ENCODE data around the gene MET. TPM values are rescaled to one million over a fixed set of nuclear protein-coding genes. Genes with fewer than 3 reads are reported as not detected.
A peak's percentile ranks its signal among the peaks of the same experiment; 100 is the strongest.

Gene MET
- total and polyA plus RNA-seq, 2 of the 13 experiments (the other 11 are each of a cell fraction or from before 2014, with no cell fraction given) = 21.8 to 31.5 TPM

DNA sequence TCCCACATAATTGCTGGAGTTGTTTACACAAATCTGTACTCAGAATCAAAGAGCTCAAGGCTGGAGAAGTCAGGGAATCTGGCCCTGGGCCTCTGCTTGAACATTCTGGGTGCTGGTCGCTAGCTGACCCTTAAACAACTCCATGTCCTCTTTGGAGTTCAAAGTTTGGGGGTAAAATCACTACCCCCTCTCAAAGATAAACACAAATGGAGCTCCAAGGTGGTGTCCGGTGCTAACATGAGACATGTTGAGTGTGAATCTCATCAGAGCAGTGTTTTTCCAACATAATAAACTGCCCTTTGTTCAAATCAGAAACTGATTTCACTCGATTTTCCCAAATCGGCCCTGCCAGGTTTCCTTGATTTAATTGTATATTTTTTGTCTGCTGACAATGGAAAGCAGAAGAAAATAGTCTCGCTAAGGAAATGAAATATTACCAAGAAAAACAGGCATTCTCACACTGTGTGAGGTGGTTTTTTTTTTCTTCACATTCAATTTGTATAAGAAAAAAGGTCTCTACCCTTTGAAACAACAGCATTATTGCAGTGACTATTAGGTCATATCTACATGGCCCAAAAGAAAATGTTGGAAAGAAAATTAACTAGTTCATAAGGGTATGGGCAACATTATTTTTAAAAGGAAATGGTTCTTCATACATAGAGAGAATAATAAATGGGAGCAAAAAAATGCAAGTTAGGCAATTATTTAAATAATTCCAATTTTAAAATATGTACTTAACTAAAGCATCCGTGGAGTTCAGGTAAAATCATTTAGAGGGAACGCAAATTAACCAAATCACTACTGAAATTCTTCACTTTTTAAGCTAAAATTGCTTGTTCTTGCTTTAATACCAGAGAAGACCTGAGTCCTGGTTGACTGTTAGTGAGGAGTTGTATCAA lies 134.3 kb downstream of the MET start (continued):
- TF ChIP-seq, protein P1, sequence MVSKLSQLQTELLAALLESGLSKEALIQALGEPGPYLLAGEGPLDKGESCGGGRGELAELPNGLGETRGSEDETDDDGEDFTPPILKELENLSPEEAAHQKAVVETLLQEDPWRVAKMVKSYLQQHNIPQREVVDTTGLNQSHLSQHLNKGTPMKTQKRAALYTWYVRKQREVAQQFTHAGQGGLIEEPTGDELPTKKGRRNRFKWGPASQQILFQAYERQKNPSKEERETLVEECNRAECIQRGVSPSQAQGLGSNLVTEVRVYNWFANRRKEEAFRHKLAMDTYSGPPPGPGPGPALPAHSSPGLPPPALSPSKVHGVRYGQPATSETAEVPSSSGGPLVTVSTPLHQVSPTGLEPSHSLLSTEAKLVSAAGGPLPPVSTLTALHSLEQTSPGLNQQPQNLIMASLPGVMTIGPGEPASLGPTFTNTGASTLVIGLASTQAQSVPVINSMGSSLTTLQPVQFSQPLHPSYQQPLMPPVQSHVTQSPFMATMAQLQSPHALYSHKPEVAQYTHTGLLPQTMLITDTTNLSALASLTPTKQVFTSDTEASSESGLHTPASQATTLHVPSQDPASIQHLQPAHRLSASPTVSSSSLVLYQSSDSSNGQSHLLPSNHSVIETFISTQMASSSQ (IDR thresholded peaks at IDR 0.05; ENCODE audit: low read depth) = peak; percentile 48
- TF ChIP-seq, protein P1 (CRISPR knock-in tag; IDR thresholded peaks at IDR 0.05; ENCODE audit: borderline replicate concordance) = peak; percentile 62; the same call in 1 of the 2 replicates
- no peak for TF ChIP-seq ZNF547 (CRISPR knock-in tag; IDR thresholded peaks at IDR 0.05)
- TF ChIP-seq PHF5A (CRISPR knock-in tag; IDR thresholded peaks at IDR 0.05; ENCODE audit: low read depth, unreplicated experiment) = no peak
- no peak for TF ChIP-seq ZBTB39 (CRISPR knock-in tag; IDR thresholded peaks at IDR 0.05)
- TF ChIP-seq HOXA9 (CRISPR knock-in tag; IDR thresholded peaks at IDR 0.05; ENCODE audit: borderline replicate concordance) = no peak
- TF ChIP-seq ZNF274 (CRISPR knock-in tag; IDR thresholded peaks at IDR 0.05) = no peak
- no peak for TF ChIP-seq GATA4 (IDR thresholded peaks at IDR 0.05; ENCODE audit: borderline replicate concordance, low read depth)
- no peak for TF ChIP-seq ZNF256 (CRISPR knock-in tag; conservative IDR thresholded peaks at IDR 0.05)
- 0 out of 2 replicates have a peak, but pooled peaks have one; percentile 69 for TF ChIP-seq RFXANK (CRISPR knock-in tag; IDR thresholded peaks at IDR 0.05)
- no peak for TF ChIP-seq ZNF766 (CRISPR knock-in tag; IDR thresholded peaks at IDR 0.05; ENCODE audit: borderline replicate concordance)
- no peak for TF ChIP-seq U2AF1 (optimal IDR thresholded peaks at IDR 0.05; ENCODE audit: low read depth, low read length)
- no peak for TF ChIP-seq ZNF496 (CRISPR knock-in tag; IDR thresholded peaks at IDR 0.05; ENCODE audit: insufficient replicate concordance)
- TF ChIP-seq ZBTB20 (CRISPR knock-in tag; IDR thresholded peaks at IDR 0.05; ENCODE audit: borderline replicate concordance, low read depth) = no peak
- TF ChIP-seq CEBPB (IDR thresholded peaks at IDR 0.05; ENCODE audit: borderline replicate concordance, low read depth, low read length) = no peak
- no peak for TF ChIP-seq MTERF4 (CRISPR knock-in tag; IDR thresholded peaks at IDR 0.05)
- TF ChIP-seq ZNF546 (CRISPR knock-in tag; conservative IDR thresholded peaks at IDR 0.05) = no peak
- no peak for TF ChIP-seq ZNF589 (CRISPR knock-in tag; conservative IDR thresholded peaks at IDR 0.05)
- TF ChIP-seq SAP130 (CRISPR knock-in tag; IDR thresholded peaks at IDR 0.05; ENCODE audit: low read depth) = peak; percentile 46; the same call in 1 of the 2 replicates
- TF ChIP-seq ZNF629 (CRISPR knock-in tag; conservative IDR thresholded peaks at IDR 0.05) = 0 out of 2 replicates have a peak, but pooled peaks have one; percentile 34
- no peak for TF ChIP-seq POLR2A (IDR thresholded peaks at IDR 0.05; ENCODE audit: insufficient read depth in 1 of 2, low read depth in 2 of 2, low read length in 2 of 2)
- no peak for TF ChIP-seq ZNF317 (CRISPR knock-in tag; IDR thresholded peaks at IDR 0.05)
- 0 out of 2 replicates have a peak, but pooled peaks have one; percentile 29 for TF ChIP-seq THAP11 (CRISPR knock-in tag; IDR thresholded peaks at IDR 0.05)
- no peak for TF ChIP-seq TAF1 (CRISPR knock-in tag; IDR thresholded peaks at IDR 0.05)

All from HepG2 (cell line).